NCI-H1417 (cell line): ENCODE measurements around the gene DECR2.
A peak's percentile ranks its signal among the peaks of the same experiment; 100 is the strongest.
"Not testable (repeated sequence)": the region's sequence is repeated elsewhere in the genome, so short reads cannot be mapped to it uniquely, and the experiment has no call there.

Source experiments
- DNase-seq, 3 experiments: peaks; one replicate each; lab custom pipeline; 2025; lab: John Stamatoyannopoulos, UW

The DECR2 gene

DNA sequence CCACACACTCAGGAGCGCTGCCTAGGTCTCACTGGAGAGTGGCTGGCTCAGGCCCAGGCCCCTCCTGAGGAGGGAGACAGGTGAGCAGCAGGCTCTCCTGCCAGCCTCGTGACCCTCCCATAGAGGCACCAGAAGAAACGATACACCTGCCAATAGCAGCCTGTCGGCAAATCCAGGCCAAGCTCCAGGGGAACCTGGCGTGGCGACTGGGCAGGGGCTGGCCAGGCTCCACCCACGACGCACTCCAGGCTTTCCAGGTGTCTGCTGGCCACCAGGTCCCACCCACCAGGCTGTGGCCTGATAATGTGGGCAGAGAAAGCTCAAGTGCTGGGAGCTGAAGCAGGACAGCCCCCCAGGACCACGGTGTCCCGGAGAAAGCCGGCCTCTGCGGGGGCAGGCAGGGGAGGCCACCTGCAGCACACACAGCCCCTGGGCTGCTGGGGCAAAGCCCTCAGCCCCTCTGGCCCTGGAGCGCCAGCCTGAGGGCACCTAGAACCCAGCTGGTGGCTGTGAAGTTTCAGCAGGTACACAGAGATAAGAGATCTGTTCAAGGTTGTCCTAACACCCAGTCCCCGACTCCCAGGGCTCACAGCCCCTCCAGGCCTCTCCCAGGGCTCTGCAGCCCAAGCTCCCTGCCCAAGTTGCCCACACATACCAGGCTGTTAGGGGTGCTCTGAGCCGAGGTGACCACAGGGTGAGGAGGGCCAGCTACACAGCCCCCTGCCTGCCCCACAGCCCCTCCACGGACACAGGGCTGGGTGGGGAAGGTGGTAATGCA is 22.3 kb upstream of the DECR2 start:
- DNase-seq = peak; percentile 79 to 98 (median 88)

GRCh38 chr16:379961-380761 is 21.5 kb upstream of the DECR2 start:
- no peak for DNase-seq

GRCh38 chr16:380762-381011 is 21.0 kb upstream of the DECR2 start:
- DNase-seq = peak in 1 of 3 experiments; percentile 40

DNA sequence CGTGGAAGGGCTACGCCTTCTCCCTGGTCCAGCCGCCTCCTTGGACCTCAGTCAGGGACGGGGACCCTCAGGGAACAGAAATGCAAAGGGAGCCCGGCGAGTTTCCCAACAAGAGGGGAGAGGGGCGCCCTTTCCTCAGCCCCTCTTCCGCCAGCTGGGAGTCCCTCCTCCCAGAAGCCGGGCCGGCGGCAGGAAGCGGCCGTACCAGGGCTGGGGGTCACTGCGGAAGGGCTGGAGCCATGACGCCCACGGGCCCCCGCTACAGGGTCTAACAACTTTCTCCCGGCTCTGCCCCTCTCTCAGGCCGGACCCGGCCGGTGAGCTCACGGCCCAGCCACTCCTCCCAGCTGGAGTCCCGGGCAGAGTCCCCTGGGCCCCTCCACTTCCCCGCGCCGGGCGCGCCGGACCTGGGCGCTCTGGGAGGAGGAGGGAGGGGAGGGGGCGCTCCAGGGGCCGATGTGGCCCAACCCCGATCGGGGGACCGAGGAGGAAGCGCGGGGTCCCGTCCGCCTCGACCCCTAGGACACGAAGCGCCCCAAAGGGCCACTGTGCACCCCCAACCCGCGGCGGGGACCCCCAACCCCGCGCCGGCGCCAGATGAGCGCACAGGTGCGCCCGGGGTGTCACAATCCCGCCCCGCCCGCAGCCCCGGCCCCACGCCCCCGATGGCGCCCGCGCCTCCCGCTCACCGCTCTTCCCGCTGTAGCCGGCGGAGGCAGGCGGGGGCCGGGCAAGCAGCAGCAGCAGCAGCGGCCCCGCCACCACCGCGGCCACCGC is 20.5 kb upstream of the DECR2 start:
- peak; percentile 48 to 69 (median 50) for DNase-seq

DNA sequence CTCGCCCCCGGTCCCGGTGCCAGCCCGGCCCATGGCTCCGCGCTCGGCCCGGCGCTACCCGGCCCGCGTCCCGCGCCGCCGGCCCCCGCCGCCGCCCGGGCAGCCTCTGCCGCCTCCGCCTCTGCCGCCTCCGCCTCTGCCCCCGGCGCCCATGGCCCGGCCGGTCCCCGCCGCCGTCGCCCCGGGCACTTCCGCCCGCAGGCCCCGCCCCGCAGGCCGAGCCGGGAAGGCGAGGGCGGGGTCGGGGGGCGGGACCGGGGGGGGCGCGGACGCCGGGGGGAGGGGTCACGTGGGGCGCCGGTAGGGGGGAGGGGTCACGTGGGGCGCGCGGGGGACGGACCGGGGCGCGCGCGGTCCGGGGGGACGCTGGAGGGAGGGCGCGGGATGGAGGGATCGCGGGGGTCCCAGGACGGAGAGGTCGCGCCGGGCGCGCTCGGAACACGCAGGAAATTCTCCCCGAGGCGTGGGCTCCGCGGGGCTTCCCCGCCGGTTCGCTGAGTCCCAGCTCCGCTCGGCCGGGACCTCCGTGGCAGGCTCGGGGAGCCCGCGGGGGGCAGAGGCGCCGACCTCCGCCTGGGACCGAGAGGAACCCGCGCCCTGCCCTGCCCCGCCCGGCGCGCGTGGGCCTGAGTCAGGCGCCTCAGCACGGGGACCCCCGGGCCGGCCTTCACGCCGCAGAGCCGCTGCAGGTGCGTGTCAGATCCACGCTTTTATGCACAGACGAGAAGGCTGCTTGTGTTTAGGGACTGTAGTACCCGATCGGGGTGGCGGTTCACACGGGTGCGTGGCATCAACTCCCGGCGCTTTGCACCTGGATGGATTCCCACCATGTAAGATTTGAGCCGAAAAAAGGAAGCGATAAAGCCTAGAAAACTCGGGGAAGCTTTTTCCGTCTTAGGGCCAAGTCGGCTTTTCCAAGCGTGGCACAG is 19.6 kb upstream of the DECR2 start, which contains the start of gene PGAP6:
Gene PGAP6, minus strand, starts transcription at position 190 of the 929 bp plus-strand sequence. Its CDS starts 157 bp downstream, at position 33.
- peak; percentile 59 to 89 (median 63) for DNase-seq

DNA sequence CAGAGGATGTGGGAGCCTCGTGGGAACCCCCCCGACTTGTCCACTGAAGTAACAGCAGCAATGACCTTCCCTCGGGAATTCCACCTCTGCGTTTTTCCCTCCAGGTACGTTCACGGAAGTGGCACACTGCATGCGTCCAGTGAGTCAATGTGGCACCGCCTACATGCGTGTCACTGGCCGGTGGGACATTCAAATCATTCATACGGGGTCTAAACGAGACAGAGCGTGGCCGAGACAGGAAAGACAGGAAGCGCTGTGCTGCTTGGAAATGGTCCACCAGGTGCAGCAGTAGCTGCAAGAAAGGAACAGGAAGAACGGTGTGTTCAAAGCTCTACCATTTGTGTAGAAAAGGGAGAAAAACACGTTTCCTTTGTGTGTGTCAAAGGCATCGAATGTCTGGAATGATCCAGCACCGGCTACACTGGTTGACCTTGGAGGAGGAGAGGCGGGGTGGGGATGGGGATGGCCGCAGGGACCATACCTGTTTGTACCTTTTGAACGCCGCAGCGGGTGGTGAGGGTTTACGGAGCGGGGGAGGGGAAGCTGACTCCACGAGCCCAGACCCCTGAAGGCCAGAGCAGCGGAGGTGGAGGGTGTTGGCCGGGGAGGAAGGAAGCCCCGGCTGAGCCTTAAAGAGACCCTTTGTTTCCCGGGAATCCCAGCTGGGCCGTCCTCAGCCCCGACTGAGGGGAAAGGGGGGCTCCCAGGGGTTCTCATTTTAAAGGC is 18.2 kb upstream of the DECR2 start:
- DNase-seq = peak; percentile 50 to 74 (median 71)

GRCh38 chr16:386641-387156 is 15.0 kb upstream of the DECR2 start:
- DNase-seq = peak in 1 of 3 experiments; percentile 41

GRCh38 chr16:387761-388666 is 13.7 kb upstream of the DECR2 start:
- DNase-seq = not testable (repeated sequence)

- no peak for DNase-seq
These were observed 12.3 kb upstream of the DECR2 start for GRCh38 chr16:389352-389751.

- peak; percentile 30 to 73 (median 61) for DNase-seq
These were observed 9.8 kb upstream of the DECR2 start for GRCh38 chr16:391885-392335.

- no peak for DNase-seq
These were observed 9.1 kb upstream of the DECR2 start for GRCh38 chr16:392450-393030.

DNA sequence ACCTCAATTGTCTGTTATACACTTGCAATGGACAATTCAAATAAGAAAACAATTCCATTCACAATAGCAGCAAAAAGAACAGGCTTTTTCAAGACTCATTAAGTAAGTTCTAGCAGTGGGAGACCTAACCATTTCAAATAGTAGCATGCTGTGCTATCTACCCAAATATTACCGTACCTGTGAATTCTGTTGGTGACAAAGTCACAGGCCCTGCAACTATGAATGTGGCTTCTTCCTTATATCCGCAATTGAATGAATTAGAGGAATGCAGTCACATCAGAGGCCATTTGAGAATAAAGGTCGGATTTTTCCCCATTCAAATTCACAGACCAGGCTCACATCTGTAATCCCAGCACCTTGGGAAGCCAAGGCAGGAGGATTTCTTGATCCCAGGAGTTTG is 5.5 kb upstream of the DECR2 start:
- DNase-seq = peak; percentile 35 to 83 (median 47)

GRCh38 chr16:396605-397004 is 5.1 kb upstream of the DECR2 start:
- peak in 2 of 3 experiments; percentile 47 to 72 for DNase-seq

- peak in 2 of 3 experiments; percentile 40 to 72 for DNase-seq
These were observed 4.5 kb upstream of the DECR2 start, which contains the start of gene NME4 for GRCh38 chr16:397135-397661. TSS of gene NME4 (plus strand) at chr16:397199. CDS start at chr16:397223, 24 bp downstream.

DNA sequence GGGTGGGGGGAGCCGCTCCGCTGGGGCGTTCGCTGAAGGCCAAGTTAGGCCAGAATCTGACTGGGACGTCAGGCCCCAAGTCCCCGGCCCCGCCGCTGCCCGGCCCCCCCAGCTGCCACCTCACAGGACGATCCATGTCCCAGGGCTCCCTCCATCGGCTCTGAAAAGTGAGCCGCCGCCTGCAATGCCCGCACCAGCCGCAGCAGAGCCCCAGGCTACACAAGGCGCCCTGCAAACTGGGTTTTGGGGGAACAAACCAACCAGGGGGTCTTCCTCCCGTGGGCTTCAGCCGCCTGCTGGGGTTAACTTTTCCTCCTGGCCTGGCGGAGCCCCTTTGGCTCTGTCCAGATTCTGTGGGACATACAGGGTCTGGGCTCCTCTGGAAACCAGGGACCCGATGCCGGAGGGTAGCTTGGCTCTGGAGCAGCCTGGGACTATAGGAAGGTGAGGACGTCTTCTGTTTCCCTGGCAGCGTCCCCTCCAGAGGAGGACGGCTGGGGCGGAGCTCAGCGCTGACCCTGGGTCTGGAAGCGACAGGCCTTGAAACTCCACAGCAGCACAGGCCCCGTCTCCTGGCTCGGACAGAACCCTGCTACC is 3.9 kb upstream of the DECR2 start:
- DNase-seq = peak in 1 of 3 experiments; percentile 15

GRCh38 chr16:398561-399339 is 2.9 kb upstream of the DECR2 start:
- no peak for DNase-seq

- DNase-seq = no peak
These were observed 2.2 kb upstream of the DECR2 start for GRCh38 chr16:399340-400019.
